Measurements from ENCODE around the gene RHD.
"Not testable (repeated sequence)": the region's sequence is repeated elsewhere in the genome, so short reads cannot be mapped to it uniquely, and the experiment has no call there.

DNA sequence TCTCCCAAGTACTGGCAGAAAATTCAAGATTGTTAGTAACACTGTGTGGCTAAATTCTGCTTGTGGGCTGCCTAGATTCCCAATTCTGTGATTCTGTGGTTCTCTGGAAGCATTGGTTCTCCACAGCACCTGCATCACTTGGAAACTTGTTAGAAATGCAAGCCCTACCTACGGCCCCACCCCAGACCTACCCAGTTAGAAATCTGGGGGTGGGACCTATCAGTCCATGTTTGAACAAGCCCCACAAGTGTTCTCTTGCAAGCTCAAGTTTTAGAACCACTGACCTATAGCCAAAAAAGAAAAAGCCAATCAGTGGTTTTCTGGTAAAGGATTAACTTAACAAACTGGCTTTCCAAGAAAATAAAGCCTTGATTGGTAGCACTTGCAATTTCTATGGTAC, 35.9 kb downstream of the RHD start:
- TF ChIP-seq, protein P1, sequence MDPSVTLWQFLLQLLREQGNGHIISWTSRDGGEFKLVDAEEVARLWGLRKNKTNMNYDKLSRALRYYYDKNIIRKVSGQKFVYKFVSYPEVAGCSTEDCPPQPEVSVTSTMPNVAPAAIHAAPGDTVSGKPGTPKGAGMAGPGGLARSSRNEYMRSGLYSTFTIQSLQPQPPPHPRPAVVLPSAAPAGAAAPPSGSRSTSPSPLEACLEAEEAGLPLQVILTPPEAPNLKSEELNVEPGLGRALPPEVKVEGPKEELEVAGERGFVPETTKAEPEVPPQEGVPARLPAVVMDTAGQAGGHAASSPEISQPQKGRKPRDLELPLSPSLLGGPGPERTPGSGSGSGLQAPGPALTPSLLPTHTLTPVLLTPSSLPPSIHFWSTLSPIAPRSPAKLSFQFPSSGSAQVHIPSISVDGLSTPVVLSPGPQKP (IDR thresholded peaks at IDR 0.05; ENCODE audit: low read depth, low read length), result not testable (repeated sequence)
- TF ChIP-seq, protein P2, sequence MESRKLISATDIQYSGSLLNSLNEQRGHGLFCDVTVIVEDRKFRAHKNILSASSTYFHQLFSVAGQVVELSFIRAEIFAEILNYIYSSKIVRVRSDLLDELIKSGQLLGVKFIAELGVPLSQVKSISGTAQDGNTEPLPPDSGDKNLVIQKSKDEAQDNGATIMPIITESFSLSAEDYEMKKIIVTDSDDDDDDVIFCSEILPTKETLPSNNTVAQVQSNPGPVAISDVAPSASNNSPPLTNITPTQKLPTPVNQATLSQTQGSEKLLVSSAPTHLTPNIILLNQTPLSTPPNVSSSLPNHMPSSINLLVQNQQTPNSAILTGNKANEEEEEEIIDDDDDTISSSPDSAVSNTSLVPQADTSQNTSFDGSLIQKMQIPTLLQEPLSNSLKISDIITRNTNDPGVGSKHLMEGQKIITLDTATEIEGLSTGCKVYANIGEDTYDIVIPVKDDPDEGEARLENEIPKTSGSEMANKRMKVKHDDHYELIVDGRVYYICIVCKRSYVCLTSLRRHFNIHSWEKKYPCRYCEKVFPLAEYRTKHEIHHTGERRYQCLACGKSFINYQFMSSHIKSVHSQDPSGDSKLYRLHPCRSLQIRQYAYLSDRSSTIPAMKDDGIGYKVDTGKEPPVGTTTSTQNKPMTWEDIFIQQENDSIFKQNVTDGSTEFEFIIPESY (IDR thresholded peaks at IDR 0.05), result not testable (repeated sequence)
- TF ChIP-seq, protein P3, sequence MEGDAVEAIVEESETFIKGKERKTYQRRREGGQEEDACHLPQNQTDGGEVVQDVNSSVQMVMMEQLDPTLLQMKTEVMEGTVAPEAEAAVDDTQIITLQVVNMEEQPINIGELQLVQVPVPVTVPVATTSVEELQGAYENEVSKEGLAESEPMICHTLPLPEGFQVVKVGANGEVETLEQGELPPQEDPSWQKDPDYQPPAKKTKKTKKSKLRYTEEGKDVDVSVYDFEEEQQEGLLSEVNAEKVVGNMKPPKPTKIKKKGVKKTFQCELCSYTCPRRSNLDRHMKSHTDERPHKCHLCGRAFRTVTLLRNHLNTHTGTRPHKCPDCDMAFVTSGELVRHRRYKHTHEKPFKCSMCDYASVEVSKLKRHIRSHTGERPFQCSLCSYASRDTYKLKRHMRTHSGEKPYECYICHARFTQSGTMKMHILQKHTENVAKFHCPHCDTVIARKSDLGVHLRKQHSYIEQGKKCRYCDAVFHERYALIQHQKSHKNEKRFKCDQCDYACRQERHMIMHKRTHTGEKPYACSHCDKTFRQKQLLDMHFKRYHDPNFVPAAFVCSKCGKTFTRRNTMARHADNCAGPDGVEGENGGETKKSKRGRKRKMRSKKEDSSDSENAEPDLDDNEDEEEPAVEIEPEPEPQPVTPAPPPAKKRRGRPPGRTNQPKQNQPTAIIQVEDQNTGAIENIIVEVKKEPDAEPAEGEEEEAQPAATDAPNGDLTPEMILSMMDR (IDR thresholded peaks at IDR 0.05 in 2 of 3, conservative IDR thresholded peaks at IDR 0.05 in 1 of 3; ENCODE audit: control insufficient read depth in 2 of 3, extremely low read depth in 1 of 3, insufficient read depth in 1 of 3, low read depth in 3 of 3, low read length in 3 of 3), result not testable (repeated sequence)
- not testable (repeated sequence) for TF ChIP-seq POLR2A (IDR thresholded peaks at IDR 0.05; ENCODE audit: low read depth, low read length); SPI1 (IDR thresholded peaks at IDR 0.05; ENCODE audit: borderline replicate concordance, insufficient read depth, low read depth, low read length); ZNF274 (IDR thresholded peaks at IDR 0.05; ENCODE audit: insufficient read depth, insufficient read length); FOXM1 (IDR thresholded peaks at IDR 0.05; ENCODE audit: low read depth, low read length); CREB1 (IDR thresholded peaks at IDR 0.05; ENCODE audit: low read depth); KDM1A (IDR thresholded peaks at IDR 0.05; ENCODE audit: borderline replicate concordance); RB1 (IDR thresholded peaks at IDR 0.05; ENCODE audit: borderline replicate concordance)
- TF ChIP-seq, protein P4, sequence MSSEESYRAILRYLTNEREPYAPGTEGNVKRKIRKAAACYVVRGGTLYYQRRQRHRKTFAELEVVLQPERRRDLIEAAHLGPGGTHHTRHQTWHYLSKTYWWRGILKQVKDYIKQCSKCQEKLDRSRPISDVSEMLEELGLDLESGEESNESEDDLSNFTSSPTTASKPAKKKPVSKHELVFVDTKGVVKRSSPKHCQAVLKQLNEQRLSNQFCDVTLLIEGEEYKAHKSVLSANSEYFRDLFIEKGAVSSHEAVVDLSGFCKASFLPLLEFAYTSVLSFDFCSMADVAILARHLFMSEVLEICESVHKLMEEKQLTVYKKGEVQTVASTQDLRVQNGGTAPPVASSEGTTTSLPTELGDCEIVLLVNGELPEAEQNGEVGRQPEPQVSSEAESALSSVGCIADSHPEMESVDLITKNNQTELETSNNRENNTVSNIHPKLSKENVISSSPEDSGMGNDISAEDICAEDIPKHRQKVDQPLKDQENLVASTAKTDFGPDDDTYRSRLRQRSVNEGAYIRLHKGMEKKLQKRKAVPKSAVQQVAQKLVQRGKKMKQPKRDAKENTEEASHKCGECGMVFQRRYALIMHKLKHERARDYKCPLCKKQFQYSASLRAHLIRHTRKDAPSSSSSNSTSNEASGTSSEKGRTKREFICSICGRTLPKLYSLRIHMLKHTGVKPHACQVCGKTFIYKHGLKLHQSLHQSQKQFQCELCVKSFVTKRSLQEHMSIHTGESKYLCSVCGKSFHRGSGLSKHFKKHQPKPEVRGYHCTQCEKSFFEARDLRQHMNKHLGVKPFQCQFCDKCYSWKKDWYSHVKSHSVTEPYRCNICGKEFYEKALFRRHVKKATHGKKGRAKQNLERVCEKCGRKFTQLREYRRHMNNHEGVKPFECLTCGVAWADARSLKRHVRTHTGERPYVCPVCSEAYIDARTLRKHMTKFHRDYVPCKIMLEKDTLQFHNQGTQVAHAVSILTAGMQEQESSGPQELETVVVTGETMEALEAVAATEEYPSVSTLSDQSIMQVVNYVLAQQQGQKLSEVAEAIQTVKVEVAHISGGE (CRISPR knock-in tag; IDR thresholded peaks at IDR 0.05), result not testable (repeated sequence)
- TF ChIP-seq, protein P5, sequence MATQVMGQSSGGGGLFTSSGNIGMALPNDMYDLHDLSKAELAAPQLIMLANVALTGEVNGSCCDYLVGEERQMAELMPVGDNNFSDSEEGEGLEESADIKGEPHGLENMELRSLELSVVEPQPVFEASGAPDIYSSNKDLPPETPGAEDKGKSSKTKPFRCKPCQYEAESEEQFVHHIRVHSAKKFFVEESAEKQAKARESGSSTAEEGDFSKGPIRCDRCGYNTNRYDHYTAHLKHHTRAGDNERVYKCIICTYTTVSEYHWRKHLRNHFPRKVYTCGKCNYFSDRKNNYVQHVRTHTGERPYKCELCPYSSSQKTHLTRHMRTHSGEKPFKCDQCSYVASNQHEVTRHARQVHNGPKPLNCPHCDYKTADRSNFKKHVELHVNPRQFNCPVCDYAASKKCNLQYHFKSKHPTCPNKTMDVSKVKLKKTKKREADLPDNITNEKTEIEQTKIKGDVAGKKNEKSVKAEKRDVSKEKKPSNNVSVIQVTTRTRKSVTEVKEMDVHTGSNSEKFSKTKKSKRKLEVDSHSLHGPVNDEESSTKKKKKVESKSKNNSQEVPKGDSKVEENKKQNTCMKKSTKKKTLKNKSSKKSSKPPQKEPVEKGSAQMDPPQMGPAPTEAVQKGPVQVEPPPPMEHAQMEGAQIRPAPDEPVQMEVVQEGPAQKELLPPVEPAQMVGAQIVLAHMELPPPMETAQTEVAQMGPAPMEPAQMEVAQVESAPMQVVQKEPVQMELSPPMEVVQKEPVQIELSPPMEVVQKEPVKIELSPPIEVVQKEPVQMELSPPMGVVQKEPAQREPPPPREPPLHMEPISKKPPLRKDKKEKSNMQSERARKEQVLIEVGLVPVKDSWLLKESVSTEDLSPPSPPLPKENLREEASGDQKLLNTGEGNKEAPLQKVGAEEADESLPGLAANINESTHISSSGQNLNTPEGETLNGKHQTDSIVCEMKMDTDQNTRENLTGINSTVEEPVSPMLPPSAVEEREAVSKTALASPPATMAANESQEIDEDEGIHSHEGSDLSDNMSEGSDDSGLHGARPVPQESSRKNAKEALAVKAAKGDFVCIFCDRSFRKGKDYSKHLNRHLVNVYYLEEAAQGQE (IDR thresholded peaks at IDR 0.05; ENCODE audit: low read depth, low read length), result not testable (repeated sequence)
